Embryonic facial prominence (tissue), 1 donor: Measurements from ENCODE around the gene GLRX5.
"Not testable (repeated sequence)": the region's sequence is repeated elsewhere in the genome, so short reads cannot be mapped to it uniquely, and the experiment has no call there.

Experiments
- DNase-seq: peaks from one replicate; pipeline ENCODE4 v3.0.0-alpha.2; 2016; ENCODE audit errors: extremely low spot score

GLRX5 gene

DNA sequence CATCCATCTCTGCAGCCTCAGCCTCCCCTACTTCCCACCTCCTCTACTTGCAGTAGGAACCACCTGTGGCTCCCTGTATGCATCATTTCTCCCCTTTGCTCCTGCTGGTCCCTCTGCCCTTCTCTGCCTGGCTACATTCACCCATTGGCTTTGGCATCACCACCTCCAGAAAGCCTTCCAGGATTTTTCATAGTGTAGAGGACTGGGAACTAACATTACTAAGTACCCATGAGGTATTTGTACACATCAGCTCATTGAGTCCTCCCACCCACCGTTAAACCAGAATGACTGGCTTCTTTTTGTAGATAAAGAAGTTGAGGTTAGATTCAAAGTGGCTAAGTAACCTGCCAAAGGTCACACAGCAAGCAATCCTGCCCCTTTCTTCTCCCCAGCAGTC is 35.5 kb upstream of the GLRX5 start:
- no peak for DNase-seq

DNA sequence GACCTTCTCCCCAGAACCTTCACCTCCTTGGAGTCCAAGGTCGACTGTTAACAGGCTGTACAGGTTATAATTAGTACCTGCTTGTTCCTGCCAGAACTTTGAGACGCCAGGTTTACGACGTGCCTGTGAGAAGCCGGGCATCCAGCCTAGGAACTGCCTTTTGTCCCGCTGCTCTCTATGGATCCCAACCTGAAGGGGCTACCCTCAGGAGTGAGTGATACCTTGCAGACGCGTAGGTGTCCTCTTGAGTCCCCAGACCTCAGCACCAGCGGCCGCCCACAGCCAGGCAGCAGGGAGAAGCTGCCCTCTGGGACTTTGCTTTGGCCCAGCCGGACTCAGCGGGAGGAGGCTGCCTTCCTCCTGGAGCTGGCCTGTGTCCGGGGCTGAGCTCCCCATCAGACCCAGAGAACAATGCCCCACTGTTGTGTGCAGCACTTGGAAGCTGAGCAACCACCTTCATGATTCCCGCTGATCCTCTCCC is 34.6 kb upstream of the GLRX5 start:
- no peak for DNase-seq

DNA sequence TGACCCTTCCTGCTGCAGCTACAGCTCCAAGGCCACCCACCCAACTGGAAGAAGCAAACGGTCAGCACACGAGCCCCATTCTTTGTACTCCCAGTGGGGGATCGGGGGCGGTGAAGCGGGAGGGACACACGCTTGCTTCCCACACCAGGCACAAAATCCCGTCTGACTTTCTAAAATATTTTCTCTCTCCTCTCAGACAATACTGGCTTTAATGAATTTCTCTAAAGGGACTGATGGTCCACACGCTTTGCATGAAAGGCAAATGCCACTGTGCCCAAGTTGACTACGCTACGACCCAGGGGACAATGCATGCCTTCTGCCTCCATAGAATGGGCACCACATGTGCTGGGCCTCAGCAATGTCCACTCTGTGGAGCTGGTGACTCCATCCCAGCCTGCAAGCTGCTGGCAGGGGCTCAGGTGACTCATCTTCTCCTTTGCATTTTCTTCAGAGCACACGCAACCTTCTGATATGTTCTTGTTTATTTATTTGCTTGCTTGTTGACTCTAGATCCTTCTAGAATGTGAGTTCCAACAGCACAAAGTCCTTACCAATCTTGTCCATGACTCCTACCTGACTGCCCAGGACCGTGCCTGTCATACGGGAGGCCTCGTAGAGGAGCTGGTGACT is 34.0 kb upstream of the GLRX5 start:
- DNase-seq, result no peak

DNA sequence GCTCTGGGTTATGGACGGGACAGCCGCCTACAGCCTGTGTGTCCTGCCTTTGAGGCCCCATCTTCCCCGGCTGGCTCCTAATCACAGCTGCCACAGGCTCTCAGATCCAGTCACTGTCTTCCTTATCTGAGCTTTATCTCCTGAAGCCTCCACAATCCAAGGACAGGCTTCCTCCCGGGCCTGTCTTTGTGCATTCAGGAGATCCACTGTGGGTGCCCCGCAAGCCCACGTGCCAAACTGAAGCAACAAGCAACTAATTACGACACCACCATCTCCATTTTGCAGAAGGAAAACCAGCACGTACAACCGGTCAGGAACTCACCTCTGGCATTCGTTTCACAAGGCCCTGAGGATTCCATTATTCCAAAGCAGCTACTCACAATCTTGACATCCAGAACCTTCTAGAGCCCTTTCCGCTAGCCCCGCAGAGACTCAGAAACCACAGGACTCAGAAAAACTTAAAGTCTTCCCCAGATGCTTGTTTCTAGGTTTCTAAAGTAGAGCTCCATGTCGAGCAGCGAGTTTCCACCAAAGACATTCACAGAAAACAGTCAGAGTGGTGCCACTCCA is 32.4 kb upstream of the GLRX5 start:
- no peak for DNase-seq

DNA sequence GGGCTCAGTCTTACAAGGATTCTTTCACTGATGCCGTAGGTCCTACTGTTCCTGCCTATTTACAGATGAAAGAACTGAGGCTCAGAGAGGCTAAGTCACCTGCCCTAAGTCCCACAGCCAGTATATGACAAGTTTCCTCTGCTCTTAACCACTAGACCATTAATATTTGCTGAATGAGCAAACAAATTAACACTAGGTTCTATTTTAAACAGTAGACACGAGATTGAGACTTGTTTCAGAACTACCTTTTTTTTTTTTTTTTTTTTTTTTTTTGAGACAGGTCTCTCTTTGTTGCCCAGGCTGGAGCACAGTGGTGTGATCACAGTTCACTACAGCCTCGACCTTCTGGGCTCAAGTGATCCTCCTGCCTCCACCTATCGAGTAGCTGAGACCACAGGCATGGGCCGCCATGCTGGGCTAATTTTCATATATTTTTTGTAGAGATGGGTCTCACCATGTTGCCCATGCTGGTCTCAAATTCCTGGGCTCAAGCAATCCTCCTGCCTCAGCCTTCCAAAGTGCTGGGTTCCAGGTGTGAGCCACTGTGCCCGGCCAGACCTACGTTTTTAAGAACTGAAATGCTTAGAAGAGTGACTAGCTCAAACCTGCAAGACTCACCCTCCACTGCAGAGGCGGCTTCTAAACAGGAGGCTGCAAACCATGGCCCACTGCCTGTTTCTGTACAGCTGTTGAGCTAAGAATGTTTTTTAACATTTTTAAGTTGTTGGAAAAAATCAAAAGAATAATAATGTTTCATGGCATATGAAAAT is 31.3 kb upstream of the GLRX5 start:
- DNase-seq, result no peak

DNA sequence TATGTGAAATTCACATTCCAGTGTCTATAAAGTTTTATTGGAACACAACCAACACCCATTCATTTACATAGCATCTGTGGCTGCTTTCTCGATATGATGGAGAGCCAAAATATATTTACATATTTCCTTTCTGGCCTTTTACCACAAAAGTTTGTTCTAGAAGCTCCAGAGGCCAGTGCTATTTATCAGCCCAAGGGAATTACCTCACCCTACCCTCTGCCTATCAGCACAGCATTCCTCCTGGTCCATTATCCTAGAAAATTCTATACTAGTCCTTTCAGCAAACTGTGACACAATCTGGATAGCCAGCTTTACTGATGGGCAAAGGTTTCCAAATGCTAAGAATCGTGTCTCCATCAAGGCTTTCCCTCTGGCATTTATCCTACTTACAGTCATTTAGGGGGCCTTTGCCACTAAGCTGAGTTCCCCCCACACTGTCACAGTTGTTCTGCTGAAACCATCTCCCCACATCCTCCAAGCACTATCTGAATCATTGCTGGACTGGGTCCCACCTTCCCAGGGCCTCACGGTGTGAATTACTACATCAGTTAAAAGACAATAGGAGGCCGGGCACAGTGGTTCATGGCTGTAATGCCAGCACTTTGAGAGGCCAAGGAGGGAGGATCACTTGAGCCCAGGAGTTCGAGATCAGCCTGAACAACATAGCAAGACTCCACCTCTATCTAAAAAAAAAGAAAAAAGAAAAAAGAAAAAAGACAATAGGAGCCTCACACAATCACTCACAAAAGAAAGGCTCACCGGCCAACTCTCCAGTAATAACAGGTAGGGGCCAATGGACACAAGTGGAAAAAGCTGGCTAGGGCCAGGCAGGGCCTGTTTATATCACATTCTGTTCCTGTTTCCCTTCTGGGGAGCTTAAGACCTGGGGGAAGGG is 30.5 kb upstream of the GLRX5 start:
- no peak for DNase-seq

DNA sequence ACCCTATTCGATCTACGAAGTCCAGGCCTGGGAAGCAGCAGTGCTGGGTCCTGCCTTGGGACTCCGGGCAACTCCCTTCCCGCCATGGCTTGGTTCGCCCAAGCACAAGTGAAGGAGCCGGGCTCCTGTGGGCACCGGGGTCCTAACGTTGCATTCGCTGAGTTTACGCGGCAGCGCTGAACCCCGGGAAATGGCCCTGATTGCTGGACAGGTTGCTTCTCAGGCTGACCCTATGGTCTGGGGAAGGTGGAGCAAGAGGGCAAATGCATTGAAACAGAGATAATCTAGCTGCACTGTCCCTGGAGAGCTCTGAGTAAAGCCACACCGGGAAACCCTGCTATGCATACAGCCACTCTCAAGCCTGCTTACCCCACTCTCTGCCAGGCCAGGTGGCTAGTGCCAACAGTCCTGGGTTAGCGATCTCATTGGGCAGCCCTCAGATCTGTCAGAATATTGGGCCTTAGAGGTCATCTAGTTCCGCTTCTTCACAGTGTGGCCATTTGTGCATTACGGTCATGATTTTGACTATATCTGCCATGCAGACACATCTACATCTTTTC is 29.7 kb upstream of the GLRX5 start:
- DNase-seq, result no peak

DNA sequence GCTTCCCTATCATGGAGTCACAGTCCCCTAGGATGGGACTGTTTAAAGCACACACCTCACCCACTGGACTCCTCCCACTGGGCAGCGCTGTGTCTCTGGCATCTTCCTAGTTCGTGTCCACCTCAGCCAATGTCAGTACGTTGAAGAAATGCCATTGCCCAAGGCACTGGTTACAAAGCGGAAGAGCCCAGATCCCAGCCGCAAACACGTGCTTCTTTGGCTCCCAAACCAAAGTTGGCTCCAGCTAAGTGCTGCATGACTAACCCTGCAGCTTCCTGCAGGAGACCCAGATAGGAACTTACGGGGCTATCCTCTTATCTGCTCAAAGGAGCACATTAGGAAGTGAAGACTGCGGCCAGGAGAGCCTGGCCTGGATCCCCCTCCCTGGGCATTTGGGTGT is 27.7 kb upstream of the GLRX5 start:
- no peak for DNase-seq

DNA sequence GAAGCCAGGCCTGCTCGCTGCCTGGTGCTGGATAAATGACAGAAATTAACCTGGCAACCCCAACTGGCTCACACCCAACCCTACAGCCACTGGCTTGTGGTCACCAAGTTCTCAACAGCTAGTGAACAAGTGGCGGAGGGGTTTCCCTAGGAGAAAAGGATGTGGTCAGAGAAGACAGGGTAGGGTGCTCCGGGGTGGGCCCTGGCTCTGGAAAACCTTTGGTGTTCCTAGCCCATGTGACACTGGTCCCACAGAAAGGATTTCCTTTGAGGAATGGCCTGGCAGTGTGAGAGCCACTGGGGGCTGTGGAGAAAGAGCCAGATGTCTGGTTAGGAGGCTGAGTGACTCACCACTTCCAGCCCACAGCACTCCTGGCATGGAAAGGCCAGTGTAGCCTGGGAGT is 27.1 kb upstream of the GLRX5 start:
- no peak for DNase-seq

DNA sequence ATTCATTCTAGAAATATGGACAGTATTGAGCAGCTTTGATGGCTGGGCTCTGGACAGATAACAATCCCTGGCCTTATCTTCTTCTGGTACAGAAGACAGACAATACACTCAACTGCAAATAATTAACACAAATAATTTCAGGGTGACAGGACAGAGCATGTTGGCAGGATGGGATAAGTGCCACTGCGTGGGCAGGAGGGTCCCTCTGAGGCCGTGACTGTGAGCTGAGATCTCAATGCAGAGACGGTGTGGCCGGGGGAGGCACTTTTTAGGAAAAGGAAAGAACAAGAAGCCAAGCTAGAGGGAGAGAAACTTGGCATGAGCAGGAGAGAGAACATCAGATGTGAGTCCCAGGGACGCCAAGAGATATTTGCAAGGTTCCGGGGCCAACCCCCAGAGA is 26.5 kb upstream of the GLRX5 start:
- DNase-seq, result no peak

DNA sequence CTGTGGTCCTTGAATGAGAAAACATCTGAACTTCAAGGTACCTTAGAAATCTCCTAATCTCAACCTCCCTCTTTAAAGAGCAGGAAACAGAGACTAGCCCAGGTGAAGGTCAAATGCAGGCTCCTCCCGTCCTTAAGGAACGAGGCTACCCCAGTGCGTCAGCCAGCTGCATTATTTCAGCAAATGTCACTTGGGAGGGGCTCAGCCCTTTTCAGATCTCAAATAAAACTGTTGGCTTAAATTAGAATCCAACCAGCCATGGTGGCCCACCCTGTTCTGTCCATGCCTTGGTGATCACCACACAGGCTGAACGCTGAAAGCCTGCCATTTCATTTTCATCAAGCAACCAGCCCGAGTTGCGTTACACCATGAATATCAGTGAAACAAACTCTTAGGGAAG is 25.4 kb upstream of the GLRX5 start:
- no peak for DNase-seq

DNA sequence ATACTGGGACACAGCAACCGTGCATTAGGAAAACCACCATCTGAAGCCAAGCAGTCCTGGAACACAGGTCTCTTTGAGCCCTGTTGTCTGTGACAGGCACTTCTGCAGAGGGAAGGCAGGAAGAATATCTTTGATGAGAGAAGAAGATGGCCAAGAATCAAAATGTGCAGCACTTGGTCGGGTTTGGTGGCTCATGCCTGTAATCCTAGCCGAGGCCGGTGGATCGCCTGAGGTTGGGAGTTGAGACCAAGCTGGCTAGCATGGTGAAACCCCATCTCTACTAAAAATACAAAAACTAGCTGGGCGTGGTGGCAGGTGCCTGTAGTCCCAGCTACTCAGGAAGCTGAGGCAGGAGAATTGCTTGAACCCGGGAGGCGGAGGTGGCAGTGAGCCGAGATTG is 24.5 kb upstream of the GLRX5 start:
- DNase-seq, result not testable (repeated sequence)

DNA sequence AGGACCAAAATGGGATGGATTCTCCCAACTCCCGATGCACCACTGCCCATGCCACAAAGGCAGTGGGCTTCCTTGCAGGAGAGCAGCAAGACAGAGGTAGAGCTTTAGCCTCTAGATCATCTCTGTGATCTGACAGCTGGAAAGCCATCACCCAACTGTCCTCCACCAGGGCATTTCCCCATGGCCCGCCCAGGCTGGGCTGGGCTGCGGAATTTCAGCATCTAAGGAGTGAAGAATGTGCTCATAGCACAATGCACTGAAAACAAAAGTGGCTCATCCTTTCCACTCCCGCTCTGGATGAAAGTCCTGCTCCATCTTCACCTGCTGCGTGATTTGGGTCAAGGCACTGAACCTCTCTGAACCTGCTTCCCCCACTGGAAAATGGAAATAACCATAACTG is 24.0 kb upstream of the GLRX5 start:
- DNase-seq, result no peak

DNA sequence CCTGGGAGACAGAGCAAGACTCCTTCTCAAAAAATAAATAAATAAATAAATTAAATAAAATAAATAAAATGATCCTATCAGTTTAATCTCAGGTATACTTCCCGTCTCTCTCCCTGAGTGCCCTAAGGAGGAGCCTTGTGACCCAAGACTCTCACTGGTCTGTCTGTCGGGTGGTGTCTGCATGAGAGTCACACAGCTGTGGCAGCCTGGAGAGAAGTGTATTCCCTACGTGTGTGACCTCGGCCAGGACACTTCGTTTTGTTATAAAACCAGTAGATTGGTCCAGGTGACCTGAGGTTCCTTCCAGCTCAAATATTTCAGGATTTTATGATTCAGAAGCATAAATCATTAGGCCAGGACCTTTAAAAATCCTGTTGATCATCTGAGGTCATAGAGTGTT is 23.2 kb upstream of the GLRX5 start:
- no peak for DNase-seq

DNA sequence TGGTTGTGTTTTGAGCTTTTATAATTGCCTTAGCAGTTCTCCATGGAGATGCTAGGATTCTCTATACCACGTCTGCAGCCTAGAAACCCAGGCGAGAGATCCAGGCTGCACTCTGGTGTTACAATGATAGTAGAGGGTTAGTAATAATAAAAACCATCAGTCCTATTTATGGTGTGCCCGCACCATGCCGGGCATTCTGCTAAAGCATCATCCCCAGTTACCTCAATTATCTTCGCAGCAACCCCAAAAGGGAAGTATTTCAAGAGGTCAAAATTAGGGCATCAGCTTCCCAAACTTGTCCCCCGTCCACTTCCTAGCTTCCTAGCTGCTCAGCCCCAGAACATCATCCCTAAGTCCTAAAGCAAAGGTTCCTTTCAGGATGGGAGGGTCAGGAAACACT is 21.6 kb upstream of the GLRX5 start:
- DNase-seq, result no peak

DNA sequence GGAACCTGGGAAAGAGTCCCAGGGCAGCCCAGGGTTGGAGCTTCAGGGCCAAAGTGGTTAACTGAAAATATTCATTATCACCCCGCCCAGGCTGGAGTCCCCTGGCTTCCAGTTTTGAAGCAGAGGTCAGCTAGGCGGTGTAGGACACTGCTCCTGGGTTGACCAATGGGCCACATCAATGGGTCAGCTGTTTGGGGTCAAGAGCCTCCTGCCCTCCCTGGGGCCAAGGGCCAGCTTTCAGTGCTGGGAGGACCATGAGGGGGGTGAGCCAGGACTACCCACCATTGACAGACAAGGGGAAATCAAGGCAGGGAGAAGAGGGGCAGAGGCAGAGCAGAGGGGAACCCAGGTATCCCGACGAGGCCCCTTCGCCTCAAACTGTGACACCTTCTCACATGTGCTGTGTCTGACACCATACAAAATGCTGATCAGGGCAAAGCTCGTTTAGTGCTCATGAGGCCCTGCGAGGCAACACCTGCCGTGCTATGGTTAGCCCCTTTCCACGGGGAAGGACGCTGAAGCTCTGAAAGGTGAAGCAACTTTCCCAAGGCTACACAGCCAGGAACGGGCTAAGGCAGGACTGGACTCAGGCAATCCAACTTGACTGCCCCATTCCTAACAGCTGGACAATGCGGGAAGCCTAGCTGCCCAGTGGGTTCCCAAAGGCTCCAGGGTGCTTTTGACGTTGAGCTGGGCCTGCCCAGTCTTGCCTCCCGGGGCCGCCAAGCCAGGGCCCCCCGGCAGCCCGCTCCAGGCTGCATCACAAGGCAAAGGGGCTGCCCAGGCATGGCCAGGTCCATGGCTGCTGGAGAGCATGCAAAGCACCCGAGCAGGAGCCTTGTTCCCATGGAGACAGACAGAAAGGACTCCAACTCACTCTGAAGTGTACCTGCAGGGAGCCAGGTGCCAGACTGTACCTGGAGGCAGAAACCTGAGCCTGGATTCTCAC is 20.4 kb upstream of the GLRX5 start:
- DNase-seq, result no peak

DNA sequence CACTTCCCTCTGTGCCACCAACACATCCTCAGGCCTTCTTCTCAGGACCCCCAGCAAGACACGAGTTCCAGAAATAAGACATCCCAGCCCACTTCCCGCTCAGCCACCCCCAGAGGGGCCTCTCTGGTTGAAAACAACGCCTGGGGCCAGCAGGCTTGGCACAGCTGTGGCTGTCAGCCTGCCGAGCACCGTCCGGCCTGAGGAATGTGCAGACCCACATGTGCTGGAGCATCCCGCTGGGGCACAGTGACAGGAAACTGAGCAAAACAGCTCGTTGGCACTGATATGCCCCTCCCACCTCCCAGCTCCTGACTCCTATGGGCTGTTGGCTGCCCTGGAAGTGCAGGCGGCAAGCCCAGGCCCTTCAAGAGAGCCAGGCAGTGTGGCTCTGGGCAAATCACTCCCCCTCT is 19.8 kb upstream of the GLRX5 start:
- no peak for DNase-seq

DNA sequence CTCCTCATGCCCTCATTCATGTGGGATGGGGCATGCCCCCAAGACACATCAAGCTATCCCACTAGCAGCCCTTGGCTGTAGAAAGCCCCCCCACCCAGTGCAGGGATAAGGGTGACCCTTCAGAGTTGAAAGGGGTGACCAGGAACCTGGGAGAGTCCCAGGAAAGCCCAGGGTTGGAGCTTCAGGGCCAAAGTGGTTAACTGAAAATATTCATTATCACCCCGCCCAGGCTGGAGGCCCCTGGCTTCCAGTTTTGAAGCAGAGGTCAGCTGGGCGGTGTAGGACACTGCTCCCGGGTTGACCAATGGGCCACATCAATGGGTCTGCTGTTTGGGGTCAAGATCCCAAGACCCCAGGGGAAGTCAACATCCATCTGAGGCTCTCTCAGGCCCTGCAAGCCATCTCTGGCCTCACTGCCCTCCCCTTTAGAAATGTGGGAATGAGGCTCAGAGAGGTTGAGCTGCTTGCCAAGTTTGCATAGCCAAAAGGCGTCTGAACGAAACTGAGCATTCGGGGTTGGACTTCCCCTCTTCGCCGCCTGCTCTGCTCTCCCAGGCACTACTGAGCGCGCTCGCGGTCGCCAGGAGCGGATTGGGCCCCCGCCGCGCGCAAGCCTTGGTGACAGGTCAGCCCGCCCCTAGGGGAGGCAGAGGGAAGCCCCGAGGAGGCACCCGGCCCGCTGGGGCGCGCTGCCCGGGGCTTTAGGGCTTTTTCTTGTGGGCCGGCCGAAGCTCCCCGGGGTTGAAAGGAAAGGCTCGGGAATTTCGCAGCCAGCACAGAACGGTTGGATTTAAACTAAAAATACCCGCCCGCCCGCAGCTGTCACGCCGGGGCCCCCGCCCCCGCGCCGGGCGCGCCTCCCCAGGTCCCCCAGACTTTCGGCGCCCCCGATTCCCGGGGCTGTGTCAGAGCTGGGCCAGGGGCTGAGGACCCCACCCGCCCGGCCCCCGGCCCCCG is 19.0 kb upstream of the GLRX5 start:
- no peak for DNase-seq

DNA sequence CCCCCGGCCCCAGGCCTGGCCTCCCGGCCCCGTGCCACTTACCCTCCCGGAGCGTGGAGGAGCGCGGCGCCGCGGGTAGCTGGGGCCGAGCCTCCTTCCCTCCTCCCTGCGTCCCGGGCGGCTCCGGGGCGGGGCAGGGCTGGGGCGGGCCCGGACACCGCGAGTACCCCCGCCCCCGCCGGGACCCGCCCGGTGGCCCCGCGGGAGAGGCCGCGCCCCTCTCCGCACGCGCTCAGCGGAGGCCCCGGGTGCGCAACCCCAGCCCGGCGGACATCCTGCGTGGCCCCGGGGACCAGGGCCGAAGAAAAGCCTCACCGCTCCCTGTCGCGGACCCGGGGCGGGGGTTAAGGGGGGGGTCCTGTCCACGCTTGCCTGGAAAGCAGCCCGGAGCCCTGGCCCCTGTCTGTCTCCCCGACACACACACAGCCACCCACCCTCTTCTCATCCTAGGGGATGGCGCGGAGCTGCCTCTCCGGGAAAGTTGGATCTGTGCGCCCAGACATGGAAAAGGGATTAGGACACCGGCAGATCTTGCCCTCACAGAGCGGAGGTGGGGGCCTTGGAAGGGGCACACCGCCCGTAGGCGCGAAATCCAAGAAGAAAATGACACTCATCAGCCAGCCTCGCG is 18.2 kb upstream of the GLRX5 start, which contains the start of gene SYNE3:
TSS of gene SYNE3 (minus strand) at position 97 of the 628 bp plus-strand sequence. CDS start 40,829 bp downstream, outside the sequence.
- no peak for DNase-seq
